CD14-positive monocyte (primary cell): ENCODE results near the gene NCBP3. TPM values are rescaled to one million over a fixed set of nuclear protein-coding genes. Genes with fewer than 3 reads are reported as not detected.

Experiments used
- DNase-seq, 3 donors: peaks; one replicate each; pipeline ENCODE4 v3.0.0-alpha.2; 2011 to 2022
- H2AFZ ChIP-seq: 2 replicates; pipeline ENCODE4 v1.6.0; 2012; ENCODE audit warnings: mild to moderate bottlenecking, low read depth, low read length, inconsistent platforms; ENCODE audit not compliant: insufficient read depth, poor library complexity, severe bottlenecking
- H3K27ac ChIP-seq, 2 donors: 1 replicate in 1 of 2; 2 replicates in 1 of 2; pipeline ENCODE4 v1.5.1; 2012 to 2013; ENCODE audit warnings: low read length in 2 of 2, control low read depth in 1 of 2, inconsistent platforms in 1 of 2, low read depth in 1 of 2, mild to moderate bottlenecking in 1 of 2
- H3K27me3 ChIP-seq, 2 donors: one replicate each; pipeline versions ENCODE4 v1.6.0 to v1.6.1; 2011 to 2013; ENCODE audit warnings: low read length in 2 of 2; ENCODE audit not compliant: control insufficient read depth in 2 of 2, insufficient read depth in 2 of 2
- H3K36me3 ChIP-seq, 2 donors: replicated peaks in 1 of 2; 1 replicate in 1 of 2; 2 replicates in 1 of 2; pipeline versions ENCODE4 v1.5.1 to v1.6.1; 2012 to 2013; ENCODE audit warnings: low read length in 2 of 2, control low read depth in 1 of 2, inconsistent platforms in 1 of 2, mild to moderate bottlenecking in 1 of 2; ENCODE audit not compliant: insufficient read depth in 2 of 2, control insufficient read depth in 1 of 2
- H3K4me1 ChIP-seq, 2 donors: 1 replicate in 1 of 2; 2 replicates in 1 of 2; pipeline versions ENCODE4 v1.5.1 to v1.6.1; 2012 to 2013; ENCODE audit warnings: low read length in 2 of 2, control low read depth in 1 of 2, inconsistent platforms in 1 of 2, mild to moderate bottlenecking in 1 of 2, moderate library complexity in 1 of 2; ENCODE audit not compliant: insufficient read depth in 2 of 2, control insufficient read depth in 1 of 2
- H3K4me2 ChIP-seq: replicated peaks from 2 replicates; pipeline ENCODE3; 2012; ENCODE audit warnings: low read length, moderate library complexity, mild to moderate bottlenecking; ENCODE audit not compliant: poor library complexity, severe bottlenecking; ENCODE audit errors: extremely low read depth
- H3K4me3 ChIP-seq, 3 experiments: fragments of 200-600 bp in 1 of 3; sonication (generic) in 1 of 3; replicated peaks in 1 of 3; 1 replicate in 2 of 3; 2 replicates in 1 of 3; pipeline ENCODE4 v1.5.1; 2011 to 2013; ENCODE audit warnings: low read length in 3 of 3, mild to moderate bottlenecking in 3 of 3, control low read depth in 2 of 3, low read depth in 2 of 3, inconsistent platforms in 1 of 3, moderate library complexity in 1 of 3
- H3K79me2 ChIP-seq: 2 replicates; pipeline ENCODE4 v1.6.0; 2012; ENCODE audit warnings: mild to moderate bottlenecking, control low read depth, inconsistent platforms, low read length, moderate library complexity; ENCODE audit not compliant: insufficient read depth
- H3K9ac ChIP-seq: 2 replicates; pipeline ENCODE4 v1.6.0; 2017; ENCODE audit warnings: low read length, mild to moderate bottlenecking; ENCODE audit not compliant: insufficient read depth, poor library complexity, severe bottlenecking
- H3K9me3 ChIP-seq, 2 donors: replicated peaks in 1 of 2; 1 replicate in 1 of 2; 2 replicates in 1 of 2; pipeline versions ENCODE4 v1.5.1 to v1.6.1; 2012 to 2013; ENCODE audit warnings: low read length in 2 of 2, control low read depth in 1 of 2; ENCODE audit not compliant: control insufficient read depth in 1 of 2, insufficient read depth in 1 of 2
- H4K20me1 ChIP-seq: 2 replicates; pipeline ENCODE4 v1.6.0; 2012; ENCODE audit warnings: mild to moderate bottlenecking, low read length, control low read depth, moderate library complexity; ENCODE audit not compliant: insufficient read depth
- H3K27ac Mint-ChIP-seq, 7 donors: one replicate each; pipeline ENCODE4 v1.8.0; 2020; ENCODE audit warnings: mild to moderate bottlenecking in 7 of 7, mixed read lengths in 7 of 7, moderate library complexity in 6 of 7, inconsistent platforms in 2 of 7
- H3K27me3 Mint-ChIP-seq, 3 donors: one replicate each; pipeline ENCODE4 v1.8.0; 2021 to 2022; ENCODE audit warnings: low read depth in 3 of 3, mild to moderate bottlenecking in 3 of 3, mixed read lengths in 3 of 3, moderate library complexity in 3 of 3, inconsistent platforms in 1 of 3
- H3K36me3 Mint-ChIP-seq, 2 donors: one replicate each; pipeline ENCODE4 v1.8.0; 2020; ENCODE audit warnings: mixed read lengths in 2 of 2, inconsistent platforms in 1 of 2, mild to moderate bottlenecking in 1 of 2
- H3K4me1 Mint-ChIP-seq: one replicate; pipeline ENCODE4 v1.8.0; 2020; ENCODE audit warnings: mild to moderate bottlenecking, mixed read lengths
- H3K4me3 Mint-ChIP-seq, 2 donors: one replicate each; pipeline ENCODE4 v1.8.0; 2020; ENCODE audit warnings: mild to moderate bottlenecking in 2 of 2, mixed read lengths in 2 of 2, moderate library complexity in 1 of 2
- H3K9me3 Mint-ChIP-seq, 7 donors: one replicate each; pipeline ENCODE4 v1.8.0; 2020 to 2022; ENCODE audit warnings: mixed read lengths in 7 of 7, mild to moderate bottlenecking in 6 of 7, moderate library complexity in 6 of 7, inconsistent platforms in 2 of 7
- WGBS: methylation state at CpG from one replicate; pipeline ENCODE4 v1.1.5; 2013; ENCODE audit warnings: missing lambda C conversion rate; ENCODE audit not compliant: insufficient coverage; 5-methylcytosine and 5-hydroxymethylcytosine counted together
- intact Hi-C, 2 donors: fragments of 100-400 bp; cut with micrococcal nuclease; formaldehyde crosslinking; loops; one replicate each; pipeline versions ENCODE4 v1.15.0 to v1.15.1; 2023
- polyA plus RNA-seq, 3 donors: library from polyadenylated mRNA; depleted of rRNA in 1 of 3; unstranded in 2 of 3; stranded (reverse) in 1 of 3; fragments of 300-500 nt in 2 of 3; fragments of >200 nt in 1 of 3; fragmentation: Illumina TruSeq in 2 of 3; gene quantifications; 1 replicate in 2 of 3; 2 replicates in 1 of 3; pipeline ENCODE4 v1.2.3, GENCODE V29; 2012 to 2021
- TF ChIP-seq, protein P1 (sequence below): fragments of 200-600 bp; IDR thresholded peaks from one replicate; pipeline ENCODE4 v1.8.0; 2022; ENCODE audit warnings: antibody characterized with exemption, mild to moderate bottlenecking

NCBP3 gene
- polyA plus RNA-seq, 3 donors = 4.9 to 19.0 (median 8.5) TPM

DNA sequence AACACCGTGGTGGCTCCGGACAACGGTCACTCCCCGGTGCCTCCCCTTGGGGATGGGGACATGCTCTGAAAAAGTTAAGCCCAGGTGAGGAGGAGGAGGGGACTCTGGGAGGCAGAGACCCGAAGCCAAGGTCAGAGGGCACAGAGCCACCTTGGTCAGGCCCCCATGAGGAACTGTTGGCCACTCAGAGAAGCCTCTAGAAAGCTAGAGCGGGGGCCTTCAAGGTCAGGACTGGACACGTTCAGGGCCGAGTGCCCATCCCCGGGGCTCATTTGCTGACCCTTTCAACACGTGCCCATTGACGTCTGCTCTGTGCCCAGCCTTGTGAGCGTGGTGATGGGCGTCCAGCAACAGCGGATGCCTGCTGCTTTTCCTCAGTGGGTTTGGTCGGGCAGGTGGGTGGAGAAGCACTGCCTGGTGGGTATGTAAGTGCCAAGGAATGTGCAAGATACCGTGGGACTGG, 84.1 kb downstream of the NCBP3 start:
- Mint-ChIP-seq H3K36me3 (peaks cover 0 to 1% of the 10 kb centered on the region in 2 donors), H3K9me3 (peaks cover 6 to 11% (median 7%) of the 10 kb centered on the region in 7 donors), H3K27me3 (peaks cover 0 to 2% (median 2%) of the 10 kb centered on the region in 3 donors), H3K4me1 (peaks cover 25% of the 10 kb centered on the region), H3K4me3 (no peak overlapping the region), H3K27ac (no peak overlapping the region)
- H3K79me2 ChIP-seq = no peaks in the 10 kb centered on the region
- H3K4me1 ChIP-seq = peaks cover 8 to 23% of the 10 kb centered on the region in 2 donors
- H3K9me3 ChIP-seq = peaks cover 4 to 12% of the 10 kb centered on the region in 2 donors
- no peak overlapping the region for H3K9ac ChIP-seq
- no peak overlapping the region for H2AFZ ChIP-seq
- WGBS = 95% methylated on average over 11 of the region's 16 CpGs
- intact Hi-C loops = loop anchor here in 1 of 2 donors (10.0 kb wide), 1 partner anchor 63 kb away; no protein-coding TSS in a partner anchor
- H3K27ac ChIP-seq = no peak overlapping the region
- no peak overlapping the region for H3K4me2 ChIP-seq
- DNase-seq = no peak
- H3K27me3 ChIP-seq = no peaks in the 10 kb centered on the region
- no peaks in the 10 kb centered on the region for H3K36me3 ChIP-seq
- no peaks in the 10 kb centered on the region for H4K20me1 ChIP-seq
- TF ChIP-seq, protein P1, sequence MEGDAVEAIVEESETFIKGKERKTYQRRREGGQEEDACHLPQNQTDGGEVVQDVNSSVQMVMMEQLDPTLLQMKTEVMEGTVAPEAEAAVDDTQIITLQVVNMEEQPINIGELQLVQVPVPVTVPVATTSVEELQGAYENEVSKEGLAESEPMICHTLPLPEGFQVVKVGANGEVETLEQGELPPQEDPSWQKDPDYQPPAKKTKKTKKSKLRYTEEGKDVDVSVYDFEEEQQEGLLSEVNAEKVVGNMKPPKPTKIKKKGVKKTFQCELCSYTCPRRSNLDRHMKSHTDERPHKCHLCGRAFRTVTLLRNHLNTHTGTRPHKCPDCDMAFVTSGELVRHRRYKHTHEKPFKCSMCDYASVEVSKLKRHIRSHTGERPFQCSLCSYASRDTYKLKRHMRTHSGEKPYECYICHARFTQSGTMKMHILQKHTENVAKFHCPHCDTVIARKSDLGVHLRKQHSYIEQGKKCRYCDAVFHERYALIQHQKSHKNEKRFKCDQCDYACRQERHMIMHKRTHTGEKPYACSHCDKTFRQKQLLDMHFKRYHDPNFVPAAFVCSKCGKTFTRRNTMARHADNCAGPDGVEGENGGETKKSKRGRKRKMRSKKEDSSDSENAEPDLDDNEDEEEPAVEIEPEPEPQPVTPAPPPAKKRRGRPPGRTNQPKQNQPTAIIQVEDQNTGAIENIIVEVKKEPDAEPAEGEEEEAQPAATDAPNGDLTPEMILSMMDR = no peak
- no peak overlapping the region for H3K4me3 ChIP-seq

GRCh38 chr17:3761036-3761917, 84.8 kb downstream of the NCBP3 start:
- Histone ChIP-seq H3K36me3 (no peaks in the 10 kb centered on the region), H3K27me3 (no peaks in the 10 kb centered on the region), H3K9me3 (peaks cover 4 to 12% of the 10 kb centered on the region in 2 donors), H3K27ac (no peak overlapping the region), H4K20me1 (no peaks in the 10 kb centered on the region), H3K4me3 (no peak overlapping the region), H3K79me2 (no peaks in the 10 kb centered on the region), H2AFZ (no peak overlapping the region), H3K9ac (no peak overlapping the region), H3K4me2 (no peak overlapping the region), H3K4me1 (peaks cover 8 to 23% of the 10 kb centered on the region in 2 donors)
- Mint-ChIP-seq H3K36me3 (peaks cover 0 to 1% of the 10 kb centered on the region in 2 donors), H3K9me3 (peaks cover 6 to 11% (median 7%) of the 10 kb centered on the region in 7 donors), H3K27ac (peak overlapping the region in 2 of 7 donors; percentile 19 to 21), H3K4me1 (peaks cover 25% of the 10 kb centered on the region), H3K27me3 (peaks cover 0 to 2% (median 2%) of the 10 kb centered on the region in 3 donors), H3K4me3 (no peak overlapping the region)
- TF ChIP-seq, protein P1 = no peak
- intact Hi-C loops = loop anchor here in 1 of 2 donors (10.0 kb wide), 1 partner anchor 64 kb away; no protein-coding TSS in a partner anchor
- 90% methylated on average over 16 of the region's 23 CpGs for WGBS
- DNase-seq = no peak
